ENCODE results near the gene NT5DC3. TPM values are rescaled to one million over a fixed set of nuclear protein-coding genes. Genes with fewer than 3 reads are reported as not detected.
A peak's percentile ranks its signal among the peaks of the same experiment; 100 is the strongest.

Gene NT5DC3
- total and polyA plus RNA-seq, 3 experiments from 2014 or later, result 0.93 to 10.0 (median 9.9) TPM

DNA sequence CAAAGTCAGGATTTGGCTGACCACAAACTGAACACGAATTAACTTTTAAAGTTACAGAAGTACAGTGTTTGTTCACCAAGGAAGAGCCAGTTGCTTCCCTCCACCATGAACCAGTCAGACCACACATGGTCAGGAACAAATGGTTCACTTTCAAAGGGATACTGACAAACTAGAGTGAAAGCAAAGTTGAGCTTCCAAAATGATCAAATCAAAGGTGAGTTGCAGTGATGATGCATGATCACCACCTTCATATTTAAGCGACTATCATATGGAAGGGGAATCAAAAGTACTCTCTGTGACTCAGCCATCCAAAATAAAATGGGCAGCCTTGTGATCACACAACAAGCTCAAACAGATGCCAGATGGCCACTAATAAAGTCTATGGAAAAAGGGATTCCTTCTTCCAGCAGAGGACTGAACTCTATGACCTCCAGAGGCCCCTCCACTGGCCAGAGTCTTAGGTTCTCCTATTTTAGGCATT lies 13.1 kb downstream of the NT5DC3 start:
- H3K9me3 Mint-ChIP-seq, result peaks cover 0 to 3% (median 0%) of the 10 kb centered on the region in 5 donors
- no peaks in the 10 kb centered on the region for H3K27me3 ChIP-seq (ENCODE audit: insufficient read depth, low read length, poor library complexity, severe bottlenecking)
- H3K36me3 ChIP-seq (ENCODE audit: insufficient read depth, low read length), result no peaks in the 10 kb centered on the region
- H3K27ac ChIP-seq (ENCODE audit: low read depth, low read length), result no peak overlapping the region
- H3K36me3 Mint-ChIP-seq, result peaks cover 0 to 4% (median 1%) of the 10 kb centered on the region in 3 donors
- H3K4me3 ChIP-seq (ENCODE audit: low read length), result no peak overlapping the region
- H3K27me3 Mint-ChIP-seq, result peaks cover 0 to 2% of the 10 kb centered on the region in 2 donors
- ChIA-PET POLR2A (no interaction called here), CTCF (no interaction called here)
- H3K27ac Mint-ChIP-seq, result no peak overlapping the region
- no peak overlapping the region for H3K4me3 Mint-ChIP-seq
- no peaks in the 10 kb centered on the region for H3K4me1 ChIP-seq (ENCODE audit: insufficient read depth, low read length)
- no peak for DNase-seq
- H3K4me1 Mint-ChIP-seq, result no peaks in the 10 kb centered on the region
- no peaks in the 10 kb centered on the region for H3K9me3 ChIP-seq (ENCODE audit: low read length)

DNA sequence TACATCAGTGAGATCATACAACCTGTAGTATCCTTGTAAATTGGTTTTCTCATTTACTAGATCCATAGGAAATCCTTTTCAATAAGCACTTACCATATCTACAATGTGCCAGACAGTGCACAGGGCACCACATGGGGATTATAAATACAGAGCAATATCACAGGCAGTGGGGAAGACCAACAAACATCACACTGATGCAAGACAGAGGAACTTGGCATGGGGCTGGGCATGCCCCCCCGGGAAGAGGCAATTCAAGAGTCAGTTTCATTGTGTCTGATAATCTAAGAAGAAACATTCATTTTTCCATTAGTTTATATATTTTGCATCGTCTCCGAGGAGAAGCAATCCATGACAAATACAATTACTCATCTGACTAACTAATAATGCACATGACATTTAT lies 16.2 kb downstream of the NT5DC3 start:
- no peaks in the 10 kb centered on the region for H3K4me1 ChIP-seq (ENCODE audit: insufficient read depth, low read length)
- Mint-ChIP-seq H3K4me1 (no peaks in the 10 kb centered on the region), H3K4me3 (no peak overlapping the region), H3K9me3 (peaks cover 0 to 2% (median 2%) of the 10 kb centered on the region in 5 donors), H3K36me3 (peaks cover 0 to 7% (median 2%) of the 10 kb centered on the region in 3 donors), H3K27ac (no peak overlapping the region), H3K27me3 (no peaks in the 10 kb centered on the region)
- no peak for DNase-seq
- POLR2A ChIA-PET, result no interaction called here
- H3K9me3 ChIP-seq (ENCODE audit: low read length), result no peaks in the 10 kb centered on the region
- no peaks in the 10 kb centered on the region for H3K27me3 ChIP-seq (ENCODE audit: insufficient read depth, low read length, poor library complexity, severe bottlenecking)
- no peak overlapping the region for H3K4me3 ChIP-seq (ENCODE audit: low read length)
- CTCF ChIA-PET, result no interaction called here
- H3K36me3 ChIP-seq (ENCODE audit: insufficient read depth, low read length), result no peaks in the 10 kb centered on the region
- no peak overlapping the region for H3K27ac ChIP-seq (ENCODE audit: low read depth, low read length)

DNA sequence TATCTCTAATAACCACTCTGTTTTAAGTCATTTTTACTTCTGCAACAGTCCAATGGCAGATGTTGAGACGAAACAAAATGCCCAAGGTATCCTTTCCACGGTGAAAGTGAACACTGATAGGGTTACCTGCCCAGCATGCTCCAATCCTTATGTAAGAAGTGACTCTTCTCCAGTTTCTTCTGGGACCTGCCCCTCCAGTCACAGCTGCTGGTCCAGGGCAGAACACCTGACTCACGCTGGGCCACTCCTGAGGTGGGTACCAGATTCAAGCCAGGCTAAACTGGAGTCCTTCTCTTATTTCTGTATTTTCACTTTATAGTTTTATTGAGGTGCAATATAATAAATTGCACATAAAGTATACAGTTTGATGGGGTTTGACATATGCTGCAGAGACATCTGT lies 16.7 kb downstream of the NT5DC3 start:
- Histone ChIP-seq H3K4me1 (ENCODE audit: insufficient read depth, low read length) (no peaks in the 10 kb centered on the region), H3K4me3 (ENCODE audit: low read length) (no peak overlapping the region), H3K27me3 (ENCODE audit: insufficient read depth, low read length, poor library complexity, severe bottlenecking) (no peaks in the 10 kb centered on the region), H3K9me3 (ENCODE audit: low read length) (no peaks in the 10 kb centered on the region), H3K36me3 (ENCODE audit: insufficient read depth, low read length) (no peaks in the 10 kb centered on the region), H3K27ac (ENCODE audit: low read depth, low read length) (no peak overlapping the region)
- H3K4me3 Mint-ChIP-seq, result no peak overlapping the region
- H3K27ac Mint-ChIP-seq, result no peak overlapping the region
- no peak for DNase-seq
- no peaks in the 10 kb centered on the region for H3K4me1 Mint-ChIP-seq
- ChIA-PET CTCF (no interaction called here), POLR2A (no interaction called here)
- peaks cover 0 to 7% (median 2%) of the 10 kb centered on the region in 3 donors for H3K36me3 Mint-ChIP-seq
- H3K9me3 Mint-ChIP-seq, result peaks cover 0 to 2% (median 2%) of the 10 kb centered on the region in 5 donors
- H3K27me3 Mint-ChIP-seq, result no peaks in the 10 kb centered on the region

DNA sequence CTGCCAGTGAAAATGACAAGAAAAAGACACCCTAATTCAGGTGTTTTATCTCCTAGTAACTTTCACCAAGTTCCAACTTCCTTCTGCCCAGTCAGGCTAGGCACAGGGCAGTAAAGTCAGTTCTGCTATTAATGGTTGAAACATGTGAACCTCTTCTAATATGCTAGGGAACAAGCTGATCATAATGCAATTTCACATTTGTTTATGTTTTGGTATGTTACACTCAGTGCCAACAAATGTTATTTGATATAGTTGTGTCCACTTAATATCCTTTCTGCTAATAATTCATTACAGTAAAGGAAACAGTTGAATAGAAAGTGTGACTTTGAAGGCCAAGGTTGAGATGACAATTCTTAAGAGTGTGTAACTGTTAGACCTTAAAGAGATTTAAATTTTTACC lies 17.2 kb downstream of the NT5DC3 start:
- H3K4me1 Mint-ChIP-seq, result no peaks in the 10 kb centered on the region
- Histone ChIP-seq H3K36me3 (ENCODE audit: insufficient read depth, low read length) (no peaks in the 10 kb centered on the region), H3K4me3 (ENCODE audit: low read length) (no peak overlapping the region), H3K4me1 (ENCODE audit: insufficient read depth, low read length) (no peaks in the 10 kb centered on the region), H3K9me3 (ENCODE audit: low read length) (no peaks in the 10 kb centered on the region), H3K27ac (ENCODE audit: low read depth, low read length) (no peak overlapping the region), H3K27me3 (ENCODE audit: insufficient read depth, low read length, poor library complexity, severe bottlenecking) (no peaks in the 10 kb centered on the region)
- peaks cover 0 to 2% (median 2%) of the 10 kb centered on the region in 5 donors for H3K9me3 Mint-ChIP-seq
- ChIA-PET POLR2A (no interaction called here), CTCF (no interaction called here)
- no peak overlapping the region for H3K27ac Mint-ChIP-seq
- DNase-seq, result no peak
- H3K4me3 Mint-ChIP-seq, result no peak overlapping the region
- peaks cover 0 to 7% (median 2%) of the 10 kb centered on the region in 3 donors for H3K36me3 Mint-ChIP-seq
- no peaks in the 10 kb centered on the region for H3K27me3 Mint-ChIP-seq

DNA sequence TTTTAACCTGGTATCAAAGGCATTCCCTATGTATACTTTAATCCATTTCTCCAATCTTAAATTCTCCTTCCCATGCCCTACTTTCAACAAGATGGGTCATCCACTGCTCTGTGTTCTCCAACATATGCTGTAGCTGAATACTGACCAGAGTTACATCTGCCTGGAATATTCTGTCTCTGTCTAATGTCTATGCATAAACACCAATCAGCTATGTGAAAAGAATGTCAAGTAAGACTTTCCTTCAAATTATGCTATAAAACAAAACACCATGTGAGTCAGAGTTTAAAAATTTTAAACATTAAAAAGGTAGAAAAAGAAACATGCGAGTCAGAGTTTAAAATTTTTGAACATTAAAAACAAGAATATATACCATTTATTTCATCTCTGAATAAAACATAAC lies 19.3 kb downstream of the NT5DC3 start:
- H3K4me1 ChIP-seq (ENCODE audit: insufficient read depth, low read length), result no peaks in the 10 kb centered on the region
- no peak for DNase-seq
- H3K27ac ChIP-seq (ENCODE audit: low read depth, low read length), result no peak overlapping the region
- POLR2A ChIA-PET, result no interaction called here
- CTCF ChIA-PET, result no interaction called here
- H3K27me3 ChIP-seq (ENCODE audit: insufficient read depth, low read length, poor library complexity, severe bottlenecking), result no peaks in the 10 kb centered on the region
- Mint-ChIP-seq H3K4me3 (no peak overlapping the region), H3K4me1 (no peaks in the 10 kb centered on the region), H3K36me3 (peaks cover 0 to 7% (median 2%) of the 10 kb centered on the region in 3 donors), H3K27me3 (no peaks in the 10 kb centered on the region), H3K27ac (no peak overlapping the region), H3K9me3 (peaks cover 0 to 2% (median 2%) of the 10 kb centered on the region in 5 donors)
- no peak overlapping the region for H3K4me3 ChIP-seq (ENCODE audit: low read length)
- no peaks in the 10 kb centered on the region for H3K9me3 ChIP-seq (ENCODE audit: low read length)
- no peaks in the 10 kb centered on the region for H3K36me3 ChIP-seq (ENCODE audit: insufficient read depth, low read length)

DNA sequence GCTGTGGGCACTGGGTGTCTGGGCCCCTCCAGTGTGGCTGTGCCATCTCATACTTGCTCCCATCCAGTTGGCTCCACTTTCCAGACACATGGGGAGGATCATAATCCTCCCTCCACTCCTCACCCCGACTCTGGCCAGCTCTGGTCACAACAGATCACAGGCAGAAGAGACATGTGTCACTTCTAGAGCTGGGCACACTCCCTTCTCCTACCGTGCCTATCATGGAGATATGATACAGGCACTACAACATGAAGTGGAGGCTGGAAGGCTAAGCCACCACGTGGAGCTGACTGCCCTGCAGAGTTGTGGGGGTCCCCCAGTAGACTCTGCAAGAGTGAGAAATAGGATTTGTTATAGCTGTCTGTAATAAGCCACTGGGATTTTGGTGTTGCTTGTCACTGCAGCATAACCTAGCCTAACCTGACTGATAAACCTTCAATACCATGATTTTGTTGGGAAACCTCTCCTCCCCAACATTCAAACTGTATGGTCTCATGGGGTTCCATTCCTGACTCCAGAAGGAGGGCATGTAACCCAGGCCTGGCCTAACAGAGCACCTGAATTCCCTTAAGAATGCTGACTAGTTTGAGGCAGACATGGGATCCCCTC lies 20.0 kb downstream of the NT5DC3 start:
- Mint-ChIP-seq H3K9me3 (peaks cover 0 to 2% (median 2%) of the 10 kb centered on the region in 5 donors), H3K36me3 (peaks cover 0 to 7% (median 2%) of the 10 kb centered on the region in 3 donors), H3K27ac (peak overlapping the region in 1 of 8 donors; percentile 42), H3K4me1 (no peaks in the 10 kb centered on the region), H3K27me3 (no peaks in the 10 kb centered on the region), H3K4me3 (no peak overlapping the region)
- no peaks in the 10 kb centered on the region for H3K36me3 ChIP-seq (ENCODE audit: insufficient read depth, low read length)
- no peak overlapping the region for H3K27ac ChIP-seq (ENCODE audit: low read depth, low read length)
- H3K27me3 ChIP-seq (ENCODE audit: insufficient read depth, low read length, poor library complexity, severe bottlenecking), result no peaks in the 10 kb centered on the region
- H3K9me3 ChIP-seq (ENCODE audit: low read length), result no peaks in the 10 kb centered on the region
- H3K4me3 ChIP-seq (ENCODE audit: low read length), result no peak overlapping the region
- H3K4me1 ChIP-seq (ENCODE audit: insufficient read depth, low read length), result no peaks in the 10 kb centered on the region
- DNase-seq, result no peak
- ChIA-PET CTCF (no interaction called here), POLR2A (no interaction called here)

DNA sequence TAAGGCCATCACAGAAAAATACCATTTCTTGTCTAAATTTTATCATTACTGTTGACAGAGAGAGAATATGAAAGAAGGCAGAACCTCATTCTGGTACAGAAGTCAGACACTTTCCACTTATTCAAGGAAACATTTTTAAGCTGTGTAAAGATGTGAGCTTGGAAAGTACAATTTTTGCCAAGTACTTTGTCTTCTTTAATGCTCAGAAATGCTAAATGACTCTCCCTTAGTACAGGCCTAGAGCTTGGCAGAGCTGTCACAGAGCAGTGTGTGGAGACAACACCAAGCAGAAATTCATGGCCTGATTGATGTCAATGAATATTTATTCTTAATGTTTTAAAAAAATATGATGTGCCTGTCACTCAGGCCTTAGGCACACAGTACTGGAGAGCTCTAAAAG lies 20.7 kb downstream of the NT5DC3 start:
- Mint-ChIP-seq H3K4me1 (no peaks in the 10 kb centered on the region), H3K4me3 (no peak overlapping the region), H3K36me3 (peaks cover 0 to 7% (median 2%) of the 10 kb centered on the region in 3 donors), H3K9me3 (peaks cover 0 to 2% (median 2%) of the 10 kb centered on the region in 5 donors), H3K27ac (no peak overlapping the region), H3K27me3 (no peaks in the 10 kb centered on the region)
- POLR2A ChIA-PET, result no interaction called here
- no peaks in the 10 kb centered on the region for H3K36me3 ChIP-seq (ENCODE audit: insufficient read depth, low read length)
- no peak overlapping the region for H3K4me3 ChIP-seq (ENCODE audit: low read length)
- DNase-seq, result no peak
- CTCF ChIA-PET, result no interaction called here
- no peaks in the 10 kb centered on the region for H3K4me1 ChIP-seq (ENCODE audit: insufficient read depth, low read length)
- H3K27me3 ChIP-seq (ENCODE audit: insufficient read depth, low read length, poor library complexity, severe bottlenecking), result no peaks in the 10 kb centered on the region
- no peaks in the 10 kb centered on the region for H3K9me3 ChIP-seq (ENCODE audit: low read length)
- no peak overlapping the region for H3K27ac ChIP-seq (ENCODE audit: low read depth, low read length)

DNA sequence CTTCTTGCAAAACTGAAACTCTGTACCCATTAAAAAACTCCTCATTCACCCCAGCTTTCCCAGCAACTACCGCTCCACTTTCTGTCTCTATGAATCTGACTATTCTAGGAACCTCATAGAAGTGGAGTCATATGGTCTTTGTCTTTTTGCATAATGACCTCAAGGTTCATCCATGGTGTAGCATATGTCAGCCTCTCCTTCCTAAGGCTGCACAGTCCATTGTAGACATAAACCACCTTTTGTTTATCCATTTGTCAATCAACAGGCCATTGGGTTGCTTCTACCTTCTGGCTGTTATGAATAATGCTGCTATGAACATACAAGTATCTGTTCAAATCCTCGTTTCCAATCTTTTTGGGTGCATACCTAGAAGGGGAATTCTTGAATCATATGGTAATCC lies 21.1 kb downstream of the NT5DC3 start:
- Mint-ChIP-seq H3K9me3 (peaks cover 0 to 2% (median 2%) of the 10 kb centered on the region in 5 donors), H3K27ac (no peak overlapping the region), H3K4me1 (no peaks in the 10 kb centered on the region), H3K4me3 (no peak overlapping the region), H3K36me3 (peaks cover under 1 to 7% (median 2%) of the 10 kb centered on the region in 3 donors), H3K27me3 (no peaks in the 10 kb centered on the region)
- no peaks in the 10 kb centered on the region for H3K27me3 ChIP-seq (ENCODE audit: insufficient read depth, low read length, poor library complexity, severe bottlenecking)
- H3K4me1 ChIP-seq (ENCODE audit: insufficient read depth, low read length), result no peaks in the 10 kb centered on the region
- no peak for DNase-seq
- ChIA-PET CTCF (no interaction called here), POLR2A (no interaction called here)
- H3K9me3 ChIP-seq (ENCODE audit: low read length), result no peaks in the 10 kb centered on the region
- H3K27ac ChIP-seq (ENCODE audit: low read depth, low read length), result no peak overlapping the region
- no peaks in the 10 kb centered on the region for H3K36me3 ChIP-seq (ENCODE audit: insufficient read depth, low read length)
- no peak overlapping the region for H3K4me3 ChIP-seq (ENCODE audit: low read length)

Measured in CD8-positive, alpha-beta memory T cell (primary cell).